Activated T-cell treated with anti-CD3 and anti-CD28 coated beads for 4 hours (primary cell): Measurements from ENCODE around the gene SLC9A9.

Experiments
- DNase-seq: peaks from one replicate; pipeline ENCODE4 v3.0.0-alpha.2; 2020

Gene SLC9A9

GRCh38 chr3:143382816-143383215 lies 465.5 kb downstream of the SLC9A9 start:
- no peak for DNase-seq

GRCh38 chr3:143380449-143380848 lies 467.8 kb downstream of the SLC9A9 start:
- no peak for DNase-seq

GRCh38 chr3:143375698-143376097 lies 472.6 kb downstream of the SLC9A9 start:
- DNase-seq: no peak

- DNase-seq: no peak
Observed at GRCh38 chr3:143367171-143367570, 481.1 kb downstream of the SLC9A9 start.

GRCh38 chr3:143366672-143367071 lies 481.6 kb downstream of the SLC9A9 start:
- no peak for DNase-seq

GRCh38 chr3:143363949-143364348 lies 484.3 kb downstream of the SLC9A9 start:
- no peak for DNase-seq

GRCh38 chr3:143363276-143363675 lies 485.0 kb downstream of the SLC9A9 start:
- no peak for DNase-seq

- no peak for DNase-seq
Observed at GRCh38 chr3:143362115-143362991, 485.9 kb downstream of the SLC9A9 start.

- no peak for DNase-seq
Observed at GRCh38 chr3:143361589-143361988, 486.7 kb downstream of the SLC9A9 start.

GRCh38 chr3:143360244-143360643 lies 488.0 kb downstream of the SLC9A9 start:
- no peak for DNase-seq

- DNase-seq: no peak
Observed at GRCh38 chr3:143358793-143359491, 489.3 kb downstream of the SLC9A9 start.

- DNase-seq: no peak
Observed at GRCh38 chr3:143358155-143358792, 490.0 kb downstream of the SLC9A9 start.

GRCh38 chr3:143357700-143358099 lies 490.6 kb downstream of the SLC9A9 start:
- no peak for DNase-seq

GRCh38 chr3:143356839-143357238 lies 491.4 kb downstream of the SLC9A9 start:
- DNase-seq: no peak

GRCh38 chr3:143354342-143354741 lies 493.9 kb downstream of the SLC9A9 start:
- DNase-seq: no peak

GRCh38 chr3:143352850-143353550 lies 495.3 kb downstream of the SLC9A9 start:
- no peak for DNase-seq

GRCh38 chr3:143351895-143352608 lies 496.2 kb downstream of the SLC9A9 start:
- DNase-seq: no peak

- DNase-seq: no peak
Observed at GRCh38 chr3:143351354-143351753, 496.9 kb downstream of the SLC9A9 start.

- no peak for DNase-seq
Observed at GRCh38 chr3:143349455-143349854, 498.8 kb downstream of the SLC9A9 start.

GRCh38 chr3:143348486-143349327 lies 499.6 kb downstream of the SLC9A9 start:
- DNase-seq: no peak

- DNase-seq: no peak
Observed at GRCh38 chr3:143344516-143345165, 503.6 kb downstream of the SLC9A9 start.
